Loucy (cell line): ENCODE results near the gene C8B.

Source experiments
- H2AFZ ChIP-seq: fragments of 200-600 bp; sonication (generic); 2 replicates; pipeline ENCODE4 v1.6.0; 2016; ENCODE audit warnings: antibody characterized with exemption, mild to moderate bottlenecking, low read length, moderate library complexity
- H3F3A ChIP-seq: fragments of 200-600 bp; 2 replicates; pipeline ENCODE4 v1.6.0; 2016; ENCODE audit warnings: antibody characterized with exemption, low read depth, mild to moderate bottlenecking
- H3K27me3 ChIP-seq: fragments of 200-600 bp; sonication (generic); 2 replicates; pipeline ENCODE4 v1.6.1; 2014; ENCODE audit warnings: low read length, mild to moderate bottlenecking; ENCODE audit not compliant: insufficient read depth, poor library complexity, severe bottlenecking
- H3K36me3 ChIP-seq: fragments of 200-600 bp; sonication (generic); 2 replicates; pipeline ENCODE4 v1.6.1; 2016; ENCODE audit warnings: low read length; ENCODE audit not compliant: insufficient read depth
- H3K4me1 ChIP-seq: fragments of 200-600 bp; sonication (generic); 2 replicates; pipeline ENCODE4 v1.5.1; 2014; ENCODE audit warnings: low read length, mild to moderate bottlenecking; ENCODE audit not compliant: insufficient read depth, poor library complexity, severe bottlenecking
- H3K4me2 ChIP-seq: fragments of 200-600 bp; sonication (generic); 2 replicates; pipeline ENCODE4 v1.6.0; 2014; ENCODE audit warnings: antibody characterized with exemption, low read length, low read depth, mild to moderate bottlenecking; ENCODE audit not compliant: poor library complexity, severe bottlenecking
- H3K4me3 ChIP-seq: fragments of 200-600 bp; sonication (generic); 2 replicates; pipeline ENCODE4 v1.5.1; 2014; ENCODE audit warnings: low read length, mild to moderate bottlenecking, mixed read lengths; ENCODE audit not compliant: poor library complexity, severe bottlenecking
- H3K79me2 ChIP-seq: fragments of 200-600 bp; sonication (generic); 2 replicates; pipeline ENCODE4 v1.6.1; 2014; ENCODE audit warnings: low read length; ENCODE audit not compliant: insufficient read depth
- H3K9ac ChIP-seq: fragments of 200-600 bp; sonication (generic); 2 replicates; pipeline ENCODE4 v1.6.0; 2014; ENCODE audit warnings: mild to moderate bottlenecking, low read depth, low read length, moderate library complexity; ENCODE audit not compliant: poor library complexity, severe bottlenecking
- H3K9me2 ChIP-seq: fragments of 200-600 bp; sonication (generic); replicated peaks from 2 replicates; pipeline ENCODE4 v1.6.1; 2016; ENCODE audit warnings: low read depth, low read length, mixed read lengths
- H3K9me3 ChIP-seq: fragments of 200-600 bp; sonication (generic); 2 replicates; pipeline ENCODE4 v1.6.1; 2014; ENCODE audit warnings: mild to moderate bottlenecking, antibody characterized with exemption, low read length, low read depth; ENCODE audit not compliant: insufficient read depth
- H4K20me1 ChIP-seq: fragments of 200-600 bp; sonication (generic); 2 replicates; pipeline ENCODE4 v1.6.0; 2014; ENCODE audit warnings: antibody characterized with exemption, low read length, mild to moderate bottlenecking; ENCODE audit not compliant: insufficient read depth, poor library complexity, severe bottlenecking
- CTCF ChIP-seq: fragments of 200-600 bp; sonication (generic); conservative IDR thresholded peaks from 2 replicates; pipeline ENCODE4 v1.5.1; 2014; ENCODE audit warnings: mild to moderate bottlenecking, antibody characterized with exemption, low read length
- EZH2phosphoT487 ChIP-seq: fragments of 200-600 bp; IDR thresholded peaks from 2 replicates; pipeline ENCODE4 v1.6.1; 2018; ENCODE audit warnings: antibody characterized with exemption, mild to moderate bottlenecking, moderate library complexity, borderline replicate concordance

Gene C8B

GRCh38 chr1:56958526-56958925 is 7.3 kb downstream of the C8B start:
- no peaks in the 10 kb centered on the region for H3K79me2 ChIP-seq
- no peaks in the 10 kb centered on the region for H4K20me1 ChIP-seq
- H3K4me1 ChIP-seq: no peaks in the 10 kb centered on the region
- no peaks in the 10 kb centered on the region for H3K9me2 ChIP-seq
- H3K9me3 ChIP-seq: no peaks in the 10 kb centered on the region
- no peak overlapping the region for H3K9ac ChIP-seq
- H2AFZ ChIP-seq: no peak overlapping the region
- H3F3A ChIP-seq: no peaks in the 10 kb centered on the region
- TF ChIP-seq CTCF (no peak), EZH2phosphoT487 (no peak)
- H3K4me3 ChIP-seq: no peak overlapping the region
- no peak overlapping the region for H3K4me2 ChIP-seq
- no peaks in the 10 kb centered on the region for H3K27me3 ChIP-seq
- no peaks in the 10 kb centered on the region for H3K36me3 ChIP-seq

- no peaks in the 10 kb centered on the region for H3K79me2 ChIP-seq
- no peak overlapping the region for H3K4me3 ChIP-seq
- no peaks in the 10 kb centered on the region for H3K9me3 ChIP-seq
- H3K4me1 ChIP-seq: no peaks in the 10 kb centered on the region
- no peak overlapping the region for H2AFZ ChIP-seq
- H3K9me2 ChIP-seq: no peaks in the 10 kb centered on the region
- H3K27me3 ChIP-seq: no peaks in the 10 kb centered on the region
- TF ChIP-seq CTCF (no peak), EZH2phosphoT487 (no peak)
- H4K20me1 ChIP-seq: no peaks in the 10 kb centered on the region
- H3K36me3 ChIP-seq: no peaks in the 10 kb centered on the region
- H3K9ac ChIP-seq: no peak overlapping the region
- no peak overlapping the region for H3K4me2 ChIP-seq
- H3F3A ChIP-seq: no peaks in the 10 kb centered on the region
Measured at GRCh38 chr1:56957931-56958330, 7.9 kb downstream of the C8B start.

GRCh38 chr1:56954664-56955063 is 11.2 kb downstream of the C8B start:
- TF ChIP-seq EZH2phosphoT487: no peak
- no peak for TF ChIP-seq CTCF
- Histone ChIP-seq H2AFZ (no peak overlapping the region), H3K36me3 (no peaks in the 10 kb centered on the region), H3K4me3 (no peak overlapping the region), H3K9me3 (no peaks in the 10 kb centered on the region), H3F3A (no peaks in the 10 kb centered on the region), H3K79me2 (no peaks in the 10 kb centered on the region), H4K20me1 (no peaks in the 10 kb centered on the region), H3K4me2 (no peak overlapping the region), H3K9ac (no peak overlapping the region), H3K4me1 (no peaks in the 10 kb centered on the region), H3K27me3 (no peaks in the 10 kb centered on the region), H3K9me2 (no peaks in the 10 kb centered on the region)
